ENCODE data around the gene RCAN3. TPM values are rescaled to one million over a fixed set of nuclear protein-coding genes. Genes with fewer than 3 reads are reported as not detected.

RCAN3 gene
- total and polyA plus RNA-seq, 7 donors: 3.0 to 19.1 (median 6.4) TPM

GRCh38 chr1:24502065-24502708 is 449 bp upstream of the RCAN3 start:
- peak; percentile 78 for DNase-seq
- WGBS, 2 donors: 1% methylated on average over 39 of the region's 39 CpGs
- intact Hi-C loops (cut with DNase I): loop anchor here (5.0 kb wide), 2 partner anchors 85 to 140 kb away; partner anchors contain the start of genes NIPAL3 and SRRM1
- Histone ChIP-seq H3K9me3 (no peaks in the 10 kb centered on the region), H3K4me1 (peaks cover 0 to 12% (median 6%) of the 10 kb centered on the region in 4 donors), H3K27me3 (no peaks in the 10 kb centered on the region), H3K36me3 (no peaks in the 10 kb centered on the region), H3K4me3 (peak overlapping the region; percentile 55 to 88 (median 74)), H3K27ac (peak overlapping the region; percentile 77 to 86 (median 81))
- TF ChIP-seq POLR2AphosphoS5 (IDR thresholded peaks at IDR 0.05): peak in 2 of 4 donors; percentile 20 to 61
- TF ChIP-seq POLR2A (IDR thresholded peaks at IDR 0.05): no peak
- no peak for TF ChIP-seq EP300 (IDR thresholded peaks at IDR 0.05)

- Histone ChIP-seq H3K4me3 (peak overlapping the region; percentile 55 to 88 (median 74)), H3K36me3 (no peaks in the 10 kb centered on the region), H3K9me3 (no peaks in the 10 kb centered on the region), H3K27ac (peak overlapping the region; percentile 77 to 86 (median 81)), H3K27me3 (no peaks in the 10 kb centered on the region), H3K4me1 (peaks cover 0 to 12% (median 6%) of the 10 kb centered on the region in 4 donors)
- intact Hi-C loops (cut with DNase I): loop anchor here (5.0 kb wide), 2 partner anchors 86 to 139 kb away; partner anchors contain the start of genes NIPAL3 and SRRM1
- 1 to 3% methylated on average over 53 of the region's 53 CpGs for WGBS, 2 donors
- DNase-seq: no peak
- TF ChIP-seq POLR2A (IDR thresholded peaks at IDR 0.05): no peak
- no peak for TF ChIP-seq CTCF (IDR thresholded peaks at IDR 0.05)
- TF ChIP-seq EP300 (IDR thresholded peaks at IDR 0.05): no peak
- no peak for TF ChIP-seq POLR2AphosphoS5 (IDR thresholded peaks at IDR 0.05)
Observed at GRCh38 chr1:24503059-24503751, 569 bp downstream of the RCAN3 start.

GRCh38 chr1:24503870-24504523 is 1.4 kb downstream of the RCAN3 start:
- H3K4me3 ChIP-seq: peak overlapping the region in 2 of 4 donors; percentile 76 to 88
- TF ChIP-seq CTCF (IDR thresholded peaks at IDR 0.05) (no peak), EP300 (IDR thresholded peaks at IDR 0.05) (no peak), POLR2AphosphoS5 (IDR thresholded peaks at IDR 0.05) (no peak), POLR2A (IDR thresholded peaks at IDR 0.05) (no peak)
- 77 to 78% methylated on average over 7 of the region's 7 CpGs for WGBS, 2 donors
- no peaks in the 10 kb centered on the region for H3K36me3 ChIP-seq
- H3K27ac ChIP-seq: peak overlapping the region in 2 of 4 donors; percentile 1 to 82
- no peaks in the 10 kb centered on the region for H3K9me3 ChIP-seq
- no peak for DNase-seq
- no peaks in the 10 kb centered on the region for H3K27me3 ChIP-seq
- peaks cover 0 to 12% (median 6%) of the 10 kb centered on the region in 4 donors for H3K4me1 ChIP-seq
- intact Hi-C loops (cut with DNase I): loop anchor here (5.0 kb wide), 2 partner anchors 87 to 138 kb away; partner anchors contain the start of genes NIPAL3 and SRRM1

GRCh38 chr1:24504560-24504959 is 1.9 kb downstream of the RCAN3 start:
- TF ChIP-seq CTCF (IDR thresholded peaks at IDR 0.05): no peak
- no peak for TF ChIP-seq EP300 (IDR thresholded peaks at IDR 0.05)
- no peak for TF ChIP-seq POLR2AphosphoS5 (IDR thresholded peaks at IDR 0.05)
- DNase-seq: no peak
- Histone ChIP-seq H3K4me3 (no peak overlapping the region), H3K27me3 (no peaks in the 10 kb centered on the region), H3K4me1 (peaks cover 0 to 12% (median 6%) of the 10 kb centered on the region in 4 donors), H3K9me3 (no peaks in the 10 kb centered on the region), H3K27ac (no peak overlapping the region), H3K36me3 (no peaks in the 10 kb centered on the region)
- WGBS, 2 donors: 83 to 90% methylated on average over 4 of the region's 4 CpGs
- intact Hi-C loops (cut with DNase I): loop anchor here (5.0 kb wide), 2 partner anchors 87 to 138 kb away; partner anchors contain the start of genes NIPAL3 and SRRM1

All from sigmoid colon (tissue), 7 donors.